Measurements from ENCODE around the gene UBA52. TPM values are rescaled to one million over a fixed set of nuclear protein-coding genes. Genes with fewer than 3 reads are reported as not detected.

Gene UBA52
- total and polyA plus RNA-seq, 2 of the 13 experiments (the other 11 are each of a cell fraction or from before 2014, with no cell fraction given) = 959 to 1,782 TPM

GRCh38 chr19:18522124-18522861 lies 49.4 kb upstream of the UBA52 start (continued):
- TF ChIP-seq, protein P1, sequence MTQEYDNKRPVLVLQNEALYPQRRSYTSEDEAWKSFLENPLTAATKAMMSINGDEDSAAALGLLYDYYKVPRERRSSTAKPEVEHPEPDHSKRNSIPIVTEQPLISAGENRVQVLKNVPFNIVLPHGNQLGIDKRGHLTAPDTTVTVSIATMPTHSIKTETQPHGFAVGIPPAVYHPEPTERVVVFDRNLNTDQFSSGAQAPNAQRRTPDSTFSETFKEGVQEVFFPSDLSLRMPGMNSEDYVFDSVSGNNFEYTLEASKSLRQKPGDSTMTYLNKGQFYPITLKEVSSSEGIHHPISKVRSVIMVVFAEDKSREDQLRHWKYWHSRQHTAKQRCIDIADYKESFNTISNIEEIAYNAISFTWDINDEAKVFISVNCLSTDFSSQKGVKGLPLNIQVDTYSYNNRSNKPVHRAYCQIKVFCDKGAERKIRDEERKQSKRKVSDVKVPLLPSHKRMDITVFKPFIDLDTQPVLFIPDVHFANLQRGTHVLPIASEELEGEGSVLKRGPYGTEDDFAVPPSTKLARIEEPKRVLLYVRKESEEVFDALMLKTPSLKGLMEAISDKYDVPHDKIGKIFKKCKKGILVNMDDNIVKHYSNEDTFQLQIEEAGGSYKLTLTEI (CRISPR knock-in tag; conservative IDR thresholded peaks at IDR 0.05) = no peak
- TF ChIP-seq ZNF280D (CRISPR knock-in tag; IDR thresholded peaks at IDR 0.05) (no peak), TGIF2 (CRISPR knock-in tag; IDR thresholded peaks at IDR 0.05) (peak; percentile 30; the same call in 1 of the 2 replicates), ZNF670 (CRISPR knock-in tag; IDR thresholded peaks at IDR 0.05; ENCODE audit: borderline replicate concordance) (0 out of 2 replicates have a peak, but pooled peaks have one; percentile 50), ZNF468 (CRISPR knock-in tag; IDR thresholded peaks at IDR 0.05) (no peak), GABPB1 (CRISPR knock-in tag; IDR thresholded peaks at IDR 0.05) (peak; percentile 37; the same call in 1 of the 2 replicates), SCMH1 (CRISPR knock-in tag; IDR thresholded peaks at IDR 0.05; ENCODE audit: borderline replicate concordance) (no peak), TAF15 (IDR thresholded peaks at IDR 0.05; ENCODE audit: low read depth, low read length, poor library complexity, severe bottlenecking) (no peak), TBX2 (CRISPR knock-in tag; IDR thresholded peaks at IDR 0.05; ENCODE audit: borderline replicate concordance) (peak; percentile 31; the same call in 1 of the 2 replicates), SP5 (CRISPR knock-in tag; IDR thresholded peaks at IDR 0.05; ENCODE audit: borderline replicate concordance, low read depth) (peak; percentile 69; the same call in 1 of the 2 replicates), FOXA3 (CRISPR knock-in tag; IDR thresholded peaks at IDR 0.05) (peak; percentile 40; the same call in 1 of the 2 replicates), SKI (IDR thresholded peaks at IDR 0.05; ENCODE audit: partially characterized antibody) (peak; percentile 94), NCOR1 (IDR thresholded peaks at IDR 0.05; ENCODE audit: borderline replicate concordance, low read length) (peak; percentile 6; the same call in 1 of the 2 replicates), POLR2G (IDR thresholded peaks at IDR 0.05; ENCODE audit: low read depth, low read length) (0 out of 2 replicates have a peak, but pooled peaks have one; percentile 28), SAP130 (CRISPR knock-in tag; IDR thresholded peaks at IDR 0.05; ENCODE audit: low read depth) (peak; percentile 57; the same call in 1 of the 2 replicates), KMT2B (CRISPR knock-in tag; IDR thresholded peaks at IDR 0.05) (no peak), PRMT3 (CRISPR knock-in tag; IDR thresholded peaks at IDR 0.05; ENCODE audit: borderline replicate concordance, low read depth) (no peak), ZNF547 (CRISPR knock-in tag; IDR thresholded peaks at IDR 0.05) (no peak), PHF20 (CRISPR knock-in tag; IDR thresholded peaks at IDR 0.05) (no peak), CHD2 (IDR thresholded peaks at IDR 0.05; ENCODE audit: low read depth, low read length) (no peak)
- TF ChIP-seq, protein P2, sequence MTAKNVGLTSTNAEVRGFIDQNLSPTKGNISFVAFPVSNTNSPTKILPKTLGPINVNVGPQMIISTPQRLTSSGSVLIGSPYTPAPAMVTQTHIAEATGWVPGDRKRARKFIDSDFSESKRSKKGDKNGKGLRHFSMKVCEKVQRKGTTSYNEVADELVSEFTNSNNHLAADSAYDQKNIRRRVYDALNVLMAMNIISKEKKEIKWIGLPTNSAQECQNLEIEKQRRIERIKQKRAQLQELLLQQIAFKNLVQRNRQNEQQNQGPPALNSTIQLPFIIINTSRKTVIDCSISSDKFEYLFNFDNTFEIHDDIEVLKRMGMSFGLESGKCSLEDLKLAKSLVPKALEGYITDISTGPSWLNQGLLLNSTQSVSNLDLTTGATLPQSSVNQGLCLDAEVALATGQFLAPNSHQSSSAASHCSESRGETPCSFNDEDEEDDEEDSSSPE (CRISPR knock-in tag; IDR thresholded peaks at IDR 0.05) = no peak
- TF ChIP-seq, protein P3, sequence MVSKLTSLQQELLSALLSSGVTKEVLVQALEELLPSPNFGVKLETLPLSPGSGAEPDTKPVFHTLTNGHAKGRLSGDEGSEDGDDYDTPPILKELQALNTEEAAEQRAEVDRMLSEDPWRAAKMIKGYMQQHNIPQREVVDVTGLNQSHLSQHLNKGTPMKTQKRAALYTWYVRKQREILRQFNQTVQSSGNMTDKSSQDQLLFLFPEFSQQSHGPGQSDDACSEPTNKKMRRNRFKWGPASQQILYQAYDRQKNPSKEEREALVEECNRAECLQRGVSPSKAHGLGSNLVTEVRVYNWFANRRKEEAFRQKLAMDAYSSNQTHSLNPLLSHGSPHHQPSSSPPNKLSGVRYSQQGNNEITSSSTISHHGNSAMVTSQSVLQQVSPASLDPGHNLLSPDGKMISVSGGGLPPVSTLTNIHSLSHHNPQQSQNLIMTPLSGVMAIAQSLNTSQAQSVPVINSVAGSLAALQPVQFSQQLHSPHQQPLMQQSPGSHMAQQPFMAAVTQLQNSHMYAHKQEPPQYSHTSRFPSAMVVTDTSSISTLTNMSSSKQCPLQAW (CRISPR knock-in tag; IDR thresholded peaks at IDR 0.05) = peak; percentile 8; the same call in 1 of the 2 replicates
